GM23338 (cell line): Measurements from ENCODE around the gene NKRF. TPM values are rescaled to one million over a fixed set of nuclear protein-coding genes. Genes with fewer than 3 reads are reported as not detected.

Experiments
- ATAC-seq: fragments of 200-7000 bp; cut with Tn5 transposase; 3 replicates; pipeline ENCODE4 v1.9.1; 2020
- DNase-seq: peaks from one replicate; pipeline ENCODE4 v3.0.0-alpha.2; 2015; ENCODE audit warnings: low spot score
- H2AFZ ChIP-seq: fragments of 200-600 bp; sonication (generic); 2 replicates; pipeline ENCODE4 v1.8.0; 2016; ENCODE audit warnings: antibody characterized with exemption, mild to moderate bottlenecking, moderate library complexity
- H3F3A ChIP-seq: fragments of 200-600 bp; sonication (generic); replicated peaks from 2 replicates; pipeline ENCODE4 v1.8.0; 2017; ENCODE audit warnings: antibody characterized with exemption, mixed run types, low read depth
- H3K27ac ChIP-seq: fragments of 200-600 bp; sonication (generic); 2 replicates; pipeline ENCODE4 v1.6.1; 2016; ENCODE audit warnings: low read depth
- H3K27me3 ChIP-seq: fragments of 200-600 bp; sonication (generic); 2 replicates; pipeline ENCODE4 v1.8.0; 2016; ENCODE audit warnings: mild to moderate bottlenecking, mixed run types, moderate library complexity; ENCODE audit not compliant: insufficient read depth
- H3K36me3 ChIP-seq: fragments of 200-600 bp; sonication (generic); 2 replicates; pipeline ENCODE4 v1.8.0; 2016; ENCODE audit warnings: mild to moderate bottlenecking; ENCODE audit not compliant: insufficient read depth
- H3K4me1 ChIP-seq: fragments of 200-600 bp; sonication (generic); 2 replicates; pipeline ENCODE4 v1.8.0; 2016; ENCODE audit warnings: mild to moderate bottlenecking, moderate library complexity; ENCODE audit not compliant: insufficient read depth
- H3K4me2 ChIP-seq: fragments of 200-600 bp; sonication (generic); 2 replicates; pipeline ENCODE4 v1.7.1; 2017; ENCODE audit warnings: mixed run types
- H3K4me3 ChIP-seq: fragments of 200-600 bp; sonication (generic); 2 replicates; pipeline ENCODE4 v1.6.1; 2016; ENCODE audit warnings: mixed run types
- H3K79me2 ChIP-seq: fragments of 200-600 bp; sonication (generic); replicated peaks from 2 replicates; pipeline ENCODE4 v1.8.0; 2017; ENCODE audit warnings: mild to moderate bottlenecking; ENCODE audit not compliant: insufficient read depth
- H3K9me2 ChIP-seq: fragments of 200-600 bp; sonication (generic); 2 replicates; pipeline ENCODE4 v1.8.0; 2017; ENCODE audit not compliant: insufficient read depth
- H4K20me1 ChIP-seq: fragments of 200-600 bp; sonication (generic); replicated peaks from 2 replicates; pipeline ENCODE4 v1.8.0; 2017; ENCODE audit warnings: mild to moderate bottlenecking; ENCODE audit not compliant: insufficient read depth
- H3K27ac Mint-ChIP-seq: 2 replicates; pipeline ENCODE4 v1.8.0; 2020; ENCODE audit warnings: inconsistent platforms, mild to moderate bottlenecking, moderate library complexity, mixed read lengths
- H3K27me3 Mint-ChIP-seq: 3 replicates; pipeline ENCODE4 v1.8.0; 2022; ENCODE audit warnings: low read depth, mild to moderate bottlenecking, moderate library complexity, mixed read lengths, inconsistent platforms; ENCODE audit not compliant: insufficient read depth, poor library complexity
- H3K36me3 Mint-ChIP-seq: 3 replicates; pipeline ENCODE4 v1.8.0; 2021; ENCODE audit warnings: low read depth, mild to moderate bottlenecking, inconsistent platforms, moderate library complexity, mixed read lengths
- H3K4me1 Mint-ChIP-seq: 3 replicates; pipeline ENCODE4 v1.8.0; 2020; ENCODE audit warnings: mild to moderate bottlenecking, inconsistent platforms, mixed read lengths
- H3K4me3 Mint-ChIP-seq: 3 replicates; pipeline ENCODE4 v1.8.0; 2021; ENCODE audit warnings: moderate library complexity, mild to moderate bottlenecking, inconsistent platforms, mixed read lengths
- H3K9me3 Mint-ChIP-seq: 3 replicates; pipeline ENCODE4 v1.8.0; 2020; ENCODE audit warnings: moderate library complexity, mild to moderate bottlenecking, inconsistent platforms, mixed read lengths
- CREB1 ChIP-seq: fragments of 250-450 bp; sonication (Bioruptor Pico); IDR thresholded peaks from 2 replicates; pipeline ENCODE4 v1.5.0; 2020; ENCODE audit warnings: low read depth, mild to moderate bottlenecking, moderate library complexity
- CTCF ChIP-seq, 2 experiments: fragments of 200-600 bp in 1 of 2; sonication (generic) in 1 of 2; conservative IDR thresholded peaks; 2 replicates each; pipeline versions ENCODE4 v1.5.1 to v1.6.1; 2016 to 2017; ENCODE audit warnings: antibody characterized with exemption in 2 of 2, low read depth in 2 of 2, mild to moderate bottlenecking in 2 of 2, moderate library complexity in 1 of 2
- ETS1 ChIP-seq: IDR thresholded peaks from 2 replicates; pipeline ENCODE4 v1.6.1; 2016; ENCODE audit warnings: antibody characterized with exemption
- EZH2 ChIP-seq: fragments of 200-600 bp; sonication (generic); IDR thresholded peaks from one replicate; pipeline ENCODE4 v1.8.0; 2017; ENCODE audit warnings: antibody characterized with exemption, mild to moderate bottlenecking, low read depth; ENCODE audit not compliant: unreplicated experiment
- EZH2phosphoT487 ChIP-seq: fragments of 200-600 bp; sonication (generic); IDR thresholded peaks from one replicate; pipeline ENCODE4 v1.8.1; 2018; ENCODE audit warnings: antibody characterized with exemption; ENCODE audit not compliant: unreplicated experiment
- JUNB ChIP-seq: IDR thresholded peaks from one replicate; pipeline ENCODE4 v1.6.1; 2016; ENCODE audit warnings: antibody characterized with exemption; ENCODE audit not compliant: unreplicated experiment
- POLR2AphosphoS5 ChIP-seq: IDR thresholded peaks from 2 replicates; pipeline ENCODE4 v1.6.1; 2016; ENCODE audit warnings: antibody characterized with exemption, low read depth
- STAT1 ChIP-seq: IDR thresholded peaks from one replicate; pipeline ENCODE4 v1.6.1; 2016; ENCODE audit warnings: antibody characterized with exemption; ENCODE audit not compliant: unreplicated experiment
- ZNF114 ChIP-seq: fragments of 250-450 bp; sonication (Bioruptor Pico); IDR thresholded peaks from 2 replicates; pipeline ENCODE4 v1.5.0; 2020; ENCODE audit warnings: mild to moderate bottlenecking, moderate library complexity
- ZNF331 ChIP-seq: fragments of 250-450 bp; sonication (Bioruptor Pico); IDR thresholded peaks from 2 replicates; pipeline ENCODE4 v1.5.0; 2020; ENCODE audit warnings: low read depth, mild to moderate bottlenecking, moderate library complexity
- ZNF462 ChIP-seq: fragments of 250-450 bp; sonication (Bioruptor Pico); IDR thresholded peaks from 2 replicates; pipeline ENCODE4 v1.5.0; 2020; ENCODE audit warnings: mild to moderate bottlenecking, moderate library complexity
- polyA plus RNA-seq: library from polyadenylated mRNA; unstranded; fragments of >200 nt; fragmentation: Nextera tagmentation; extraction: Ambion mirVana; gene quantifications from 2 replicates; pipeline ENCODE4 v1.2.1, GENCODE V29; 2016
- total RNA-seq: library from RNA; depleted of rRNA; stranded (reverse); fragments of >200 nt; shearing (Covaris generic); gene quantifications from 2 replicates; pipeline ENCODE4 v1.2.3, GENCODE V29; 2014

Gene NKRF
- total and polyA plus RNA-seq, 2 experiments from 2014 or later: 6.8 to 11.6 TPM

GRCh38 chrX:119624417-119624816, 18.2 kb upstream of the NKRF start (continued):
- TF ChIP-seq ZNF462 (no peak), POLR2AphosphoS5 (no peak), EZH2 (no peak), CTCF (conservative IDR thresholded peaks at IDR 0.05; ENCODE audit: low read depth in 2 of 2) (no peak), EZH2phosphoT487 (no peak), JUNB (no peak)

GRCh38 chrX:119622356-119623232, 16.4 kb upstream of the NKRF start:
- no peak for ATAC-seq
- TF ChIP-seq POLR2AphosphoS5: no peak
- TF ChIP-seq CREB1: no peak
- no peak for TF ChIP-seq ZNF114 (CRISPR knock-in tag)
- TF ChIP-seq ZNF331: no peak
- TF ChIP-seq ETS1: no peak
- TF ChIP-seq JUNB: no peak
- TF ChIP-seq EZH2: no peak
- no peak for TF ChIP-seq STAT1

More at GRCh38 chrX:119622356-119623232, 16.4 kb upstream of the NKRF start:
- Histone ChIP-seq H3K9me2 (no peaks in the 10 kb centered on the region), H3K36me3 (no peaks in the 10 kb centered on the region), H3F3A (no peaks in the 10 kb centered on the region), H3K4me1 (peaks cover 13% of the 10 kb centered on the region), H3K79me2 (no peaks in the 10 kb centered on the region), H3K27ac (no peak overlapping the region), H3K4me3 (no peak overlapping the region), H3K4me2 (no peak overlapping the region), H3K27me3 (no peaks in the 10 kb centered on the region), H4K20me1 (no peaks in the 10 kb centered on the region), H2AFZ (no peak overlapping the region)
- H3K9me3 Mint-ChIP-seq: no peaks in the 10 kb centered on the region
- H3K27me3 Mint-ChIP-seq: peaks cover 3% of the 10 kb centered on the region
- no peak for DNase-seq
- H3K36me3 Mint-ChIP-seq: 0 out of 3 replicates have a peak, but pooled peaks cover 2% of the 10 kb centered on the region
- no peak overlapping the region for H3K4me3 Mint-ChIP-seq
- H3K4me1 Mint-ChIP-seq: peaks cover 24% of the 10 kb centered on the region; the same call in 2 of the 3 replicates
- H3K27ac Mint-ChIP-seq: no peak overlapping the region
